Eye (tissue), 1 donor: ENCODE measurements around the gene SPSB4.

ENCODE experiments used
- DNase-seq: peaks from one replicate; pipeline ENCODE4 v3.0.0-alpha.2; 2015

SPSB4 gene

DNA sequence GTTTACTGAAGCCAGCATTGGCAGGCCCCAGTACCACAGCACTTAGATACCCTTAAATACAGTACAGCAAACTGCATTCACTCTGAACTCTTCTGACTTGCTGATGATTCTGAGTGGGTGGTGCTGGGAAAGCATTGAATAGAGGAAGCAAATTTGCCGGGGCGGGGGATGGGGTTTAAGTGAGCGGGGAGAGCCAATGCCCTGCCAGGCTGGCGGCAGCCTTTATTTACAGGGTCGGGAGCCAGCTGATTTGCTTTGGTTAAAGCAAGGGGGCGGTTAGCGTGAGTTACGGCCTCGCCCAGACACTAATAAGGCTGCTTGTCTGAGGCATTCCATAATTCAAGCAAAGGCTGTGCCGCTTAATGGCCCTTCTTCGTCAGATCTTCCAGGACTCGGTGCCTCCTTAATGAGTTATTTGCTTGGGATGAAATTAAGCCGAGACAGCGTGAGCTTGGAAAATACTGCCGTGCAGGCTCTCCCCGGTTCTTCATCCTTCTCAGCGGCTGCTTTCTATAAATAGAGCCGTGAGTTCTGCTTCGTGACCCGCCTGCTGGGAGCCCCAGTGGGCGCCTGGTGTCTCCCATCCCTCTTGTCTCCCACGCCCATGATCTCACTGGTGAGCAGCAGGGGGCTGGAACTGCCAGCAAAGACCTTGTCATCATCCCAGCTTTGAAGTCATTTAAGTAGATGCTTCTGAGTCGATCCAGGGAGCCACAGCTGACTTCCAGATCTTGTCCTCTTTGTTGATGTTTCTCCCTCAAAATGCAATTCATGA, 25.8 kb downstream of the SPSB4 start:
- DNase-seq: peak; percentile 90

DNA sequence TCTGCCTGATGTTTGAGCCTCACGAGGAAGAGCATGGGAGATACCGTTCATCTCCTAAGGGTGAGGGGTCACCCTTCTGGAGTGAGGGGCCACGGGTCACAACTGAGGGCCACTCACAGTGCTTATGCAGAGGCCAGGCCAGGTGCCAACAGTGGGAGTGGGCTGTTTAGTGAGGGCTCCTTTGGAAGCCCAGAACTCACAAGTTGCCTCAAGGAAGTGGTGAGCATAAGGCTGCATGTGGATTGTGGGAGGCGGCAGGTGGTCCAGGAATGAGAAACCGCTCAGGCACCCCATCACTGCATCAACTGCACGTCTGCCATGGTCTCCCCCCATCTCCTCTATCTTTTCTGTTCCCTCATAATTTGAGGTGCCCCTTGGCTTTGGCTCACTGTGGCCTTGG, 26.5 kb downstream of the SPSB4 start:
- DNase-seq: no peak

DNA sequence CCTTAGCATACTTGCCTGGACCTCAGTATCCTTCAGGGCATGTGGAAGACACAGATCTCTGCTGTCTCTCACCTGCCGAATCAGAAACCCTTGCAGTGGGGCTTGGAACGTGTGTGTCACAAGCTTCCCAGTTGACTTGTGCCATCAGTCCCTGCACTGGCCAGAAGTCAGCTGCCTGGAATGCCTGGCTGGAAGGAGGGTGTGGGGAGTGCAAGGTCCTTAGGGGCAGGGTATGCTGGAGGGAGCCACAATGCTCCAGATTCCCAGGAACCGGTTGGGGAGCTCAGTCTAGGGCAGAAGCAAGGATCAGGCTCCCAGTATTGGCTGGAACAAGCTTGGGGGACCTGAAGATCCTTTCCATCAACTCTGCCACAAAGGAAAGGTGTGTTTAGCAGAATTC, 27.1 kb downstream of the SPSB4 start:
- DNase-seq: no peak

DNA sequence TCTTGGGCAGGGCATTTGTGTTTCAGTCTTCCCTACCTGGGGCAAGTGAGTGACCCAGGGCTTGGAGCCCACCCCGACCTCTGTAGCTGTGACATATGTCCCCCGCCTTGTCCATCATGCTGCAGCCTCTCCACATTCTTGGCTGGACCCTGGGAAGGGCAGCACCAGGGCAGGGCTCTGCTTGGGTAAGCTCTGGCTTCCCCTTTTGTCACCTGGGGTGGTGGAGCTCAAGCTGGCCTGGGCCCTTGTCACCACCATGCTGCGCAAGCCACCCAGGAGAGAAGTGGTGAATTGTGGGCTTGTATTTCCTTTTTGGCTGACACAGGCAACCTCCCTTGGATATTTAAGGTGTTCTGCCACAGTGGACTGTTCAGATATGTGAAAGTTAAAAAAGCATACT, 29.3 kb downstream of the SPSB4 start:
- no peak for DNase-seq

DNA sequence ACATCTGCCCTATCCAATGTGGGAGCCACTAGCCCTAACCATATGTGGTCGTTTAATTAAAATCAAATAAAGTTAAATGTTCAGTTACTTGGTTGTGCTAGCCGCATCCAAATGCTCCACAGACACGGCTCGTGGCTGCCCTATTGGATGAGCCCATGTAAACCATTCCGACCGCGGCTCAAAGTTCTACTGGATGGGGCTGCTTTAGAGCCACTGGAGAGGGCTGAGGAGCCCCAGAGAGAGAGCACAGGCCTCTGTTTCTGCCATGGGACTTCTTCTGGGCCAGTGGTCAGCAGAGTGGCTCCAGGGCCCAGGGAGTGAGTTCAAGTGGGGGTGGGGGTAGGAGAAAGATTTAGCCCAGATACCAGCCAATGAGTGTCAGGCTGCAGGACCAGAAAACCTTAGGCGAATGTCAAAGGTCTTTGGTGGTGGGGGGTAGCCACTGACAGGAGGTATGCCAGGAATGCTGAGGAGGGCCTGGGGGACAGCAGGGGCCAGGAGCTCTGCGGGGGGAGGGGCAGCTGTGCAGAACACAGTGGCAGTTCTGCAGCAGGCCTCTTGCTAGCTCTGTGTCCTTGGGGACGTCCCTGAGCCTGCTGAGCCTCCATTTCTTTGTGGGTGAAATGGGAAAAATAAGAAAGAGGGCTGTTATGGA, 30.1 kb downstream of the SPSB4 start:
- DNase-seq: peak; percentile 77

DNA sequence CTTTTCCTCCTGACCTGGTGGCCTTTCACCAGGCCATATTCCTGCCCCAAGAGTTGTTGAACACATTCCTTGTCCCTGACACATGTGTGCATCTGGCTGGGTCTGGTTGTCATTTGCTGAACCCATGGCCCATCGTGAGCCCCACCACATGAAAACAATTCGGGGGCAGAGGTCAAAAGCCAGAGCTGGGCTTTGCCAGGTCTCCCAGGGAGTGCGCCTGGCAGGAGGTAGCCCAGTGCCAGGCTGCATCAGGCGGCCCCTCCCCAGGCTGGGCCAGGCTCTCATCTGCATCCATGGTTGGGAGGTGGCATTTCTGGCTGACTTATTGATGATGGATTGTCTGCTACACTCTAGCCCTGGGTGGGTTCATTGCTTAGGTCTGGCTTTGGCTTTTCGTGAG, 30.9 kb downstream of the SPSB4 start:
- DNase-seq: no peak

DNA sequence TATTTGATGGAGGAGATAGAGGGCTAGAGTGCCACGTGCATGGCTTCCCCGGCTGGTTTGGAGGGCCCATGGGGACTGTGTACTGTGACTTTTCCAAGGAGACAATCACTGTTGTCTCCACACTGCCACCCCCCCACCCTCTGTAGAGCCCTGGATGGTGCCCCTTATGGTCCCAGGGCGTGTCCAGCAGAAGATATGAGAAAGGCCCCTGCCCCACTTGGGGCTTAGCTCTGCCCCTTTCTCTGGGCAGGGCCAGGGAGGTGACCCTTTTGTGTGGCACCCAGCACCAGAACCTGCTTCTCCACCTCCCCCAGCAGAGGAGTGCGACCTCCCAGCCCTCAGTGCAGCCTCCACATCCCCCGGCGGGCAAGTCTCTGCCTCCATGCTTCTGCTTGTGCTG, 32.1 kb downstream of the SPSB4 start:
- no peak for DNase-seq

DNA sequence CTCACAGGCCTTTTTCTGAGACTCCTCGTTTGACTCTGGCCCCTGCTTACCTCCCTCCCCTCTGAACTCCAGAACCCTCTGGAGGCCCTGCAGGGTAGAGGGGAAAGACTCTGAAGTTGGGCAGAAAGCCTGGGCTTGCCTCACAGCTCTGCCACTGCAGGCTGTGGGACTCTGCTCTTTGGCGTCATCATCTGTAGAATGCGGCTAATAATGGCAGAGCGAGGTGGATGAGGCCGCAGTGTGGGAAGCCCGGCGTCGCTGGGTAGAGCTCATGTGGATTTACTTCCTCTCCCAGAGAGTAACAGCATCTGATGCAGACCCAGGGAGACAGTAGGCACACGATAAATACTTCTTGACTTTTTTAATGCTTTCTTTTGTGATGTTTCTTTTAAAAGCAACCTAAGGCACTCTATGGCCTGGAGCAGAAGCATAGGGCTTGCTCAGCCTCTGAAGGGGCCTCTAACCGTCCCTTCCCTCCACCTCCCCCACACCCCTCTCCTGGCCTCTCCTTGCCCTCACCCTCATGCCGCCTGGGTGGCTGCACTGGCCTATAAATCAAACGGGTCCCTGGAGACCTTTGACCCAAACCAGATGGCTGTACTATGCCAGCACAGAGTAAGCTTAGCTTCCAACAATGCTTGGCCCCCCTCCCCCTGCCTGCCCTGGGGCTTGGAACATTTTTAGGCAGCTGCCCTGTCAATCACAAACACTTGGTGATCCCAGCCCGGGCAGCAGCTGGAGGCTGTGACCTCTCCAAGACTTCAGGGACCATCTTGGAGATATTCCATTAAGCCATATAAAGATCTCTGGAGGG, 32.9 kb downstream of the SPSB4 start:
- peak; percentile 95 for DNase-seq

DNA sequence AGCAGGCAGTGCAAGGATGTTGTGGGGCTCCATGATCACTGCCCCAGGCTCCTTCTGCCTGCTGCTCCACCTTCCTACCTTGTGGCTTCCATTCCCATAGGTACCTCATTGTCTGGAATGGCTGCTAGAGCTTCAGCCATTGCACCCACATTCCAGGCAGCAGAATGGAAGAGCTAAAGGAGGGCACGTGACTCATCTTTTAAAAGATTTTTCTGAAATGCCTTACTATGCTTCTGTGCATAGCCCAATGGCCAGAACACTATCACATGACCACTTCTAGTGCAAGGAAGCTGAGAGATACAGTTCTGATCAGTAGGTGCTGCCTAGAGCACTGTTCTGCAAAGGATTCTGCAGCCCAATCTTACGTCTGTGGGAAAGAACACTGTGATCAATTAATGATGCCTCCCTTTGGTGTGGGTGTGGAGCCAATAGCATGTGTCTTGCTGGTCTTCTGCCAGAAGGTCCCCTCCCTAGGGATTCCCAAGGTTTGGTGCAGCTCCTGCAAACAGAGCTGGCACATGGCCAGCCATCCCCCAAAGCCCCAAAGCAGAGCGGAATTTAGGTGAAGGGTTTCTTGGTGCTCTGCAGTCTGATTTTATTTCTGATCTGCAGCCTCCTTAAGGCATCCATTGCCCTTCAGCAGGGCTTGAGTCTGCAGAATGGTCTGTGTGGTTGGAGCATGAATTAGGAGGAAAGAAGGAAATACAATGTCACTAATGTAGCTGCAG, 34.4 kb downstream of the SPSB4 start:
- DNase-seq: peak; percentile 38

DNA sequence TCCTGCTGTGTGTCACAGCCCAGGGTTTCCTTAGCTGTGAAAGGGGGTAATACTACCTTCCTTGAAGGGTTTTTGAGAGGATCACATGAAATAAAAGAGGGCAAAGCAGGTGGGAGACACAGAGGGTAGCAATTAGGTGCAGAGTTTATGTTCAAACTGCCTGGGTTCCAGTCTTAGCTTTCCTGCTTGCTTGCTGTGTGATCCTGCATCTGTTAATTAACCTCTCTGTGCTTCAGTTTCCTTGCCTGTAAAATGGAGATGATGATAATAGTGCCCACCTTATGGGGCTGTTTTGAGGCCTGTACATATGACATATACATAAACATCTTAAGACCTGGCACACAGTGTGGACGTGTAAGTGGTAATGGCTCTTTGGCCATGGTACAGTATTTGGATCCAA, 35.0 kb downstream of the SPSB4 start:
- DNase-seq: no peak

DNA sequence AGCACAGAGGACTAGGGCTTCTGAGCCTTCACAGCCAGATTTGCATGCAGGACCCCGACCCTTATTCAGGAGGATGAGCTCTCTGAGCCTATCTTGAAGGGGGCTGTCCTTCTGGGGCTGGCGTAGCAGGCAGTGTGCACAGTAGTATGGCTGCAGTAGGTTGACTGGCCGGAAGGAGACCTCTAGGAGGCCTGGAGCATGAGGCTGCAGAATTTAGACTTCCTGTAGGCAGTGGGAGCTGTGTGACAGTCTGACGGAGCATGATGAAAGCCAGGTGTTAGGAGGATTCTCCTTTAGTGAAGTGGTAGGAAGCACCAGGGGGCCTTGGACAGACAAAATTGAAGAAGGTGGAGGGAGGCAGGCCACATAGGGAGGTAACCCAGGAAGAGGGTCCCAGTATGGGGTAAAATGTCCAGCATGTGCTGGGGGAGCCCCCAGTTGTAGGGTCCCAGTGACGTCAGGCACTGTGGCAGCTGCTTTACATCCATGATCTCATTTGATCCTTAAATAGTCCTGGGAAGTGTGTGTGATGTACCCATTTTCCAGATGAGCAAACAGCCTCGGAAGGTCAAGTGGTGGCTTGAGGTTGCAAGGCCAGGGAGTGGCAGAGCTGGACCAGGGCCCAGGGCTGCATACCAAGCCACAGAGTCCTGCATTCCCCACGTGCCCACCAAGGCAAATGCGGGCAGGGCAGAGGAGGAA, 36.1 kb downstream of the SPSB4 start:
- no peak for DNase-seq

DNA sequence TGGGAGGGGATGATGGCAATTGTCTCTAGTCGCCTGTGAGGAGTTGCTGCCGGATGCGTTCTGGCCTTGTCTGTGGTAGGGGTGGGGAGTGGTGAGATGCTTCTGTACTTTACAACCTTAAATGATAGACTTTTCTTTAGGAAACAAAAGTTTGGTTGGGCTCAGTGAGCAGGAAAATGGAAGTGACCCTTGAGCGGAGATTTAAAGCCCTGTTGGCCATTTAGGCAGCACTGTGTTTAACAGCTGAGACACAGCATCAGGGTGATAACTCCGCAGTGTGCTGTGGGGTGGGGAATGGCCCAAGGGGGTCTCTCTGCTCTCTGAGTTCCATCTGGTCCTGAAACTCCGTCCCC, 36.6 kb downstream of the SPSB4 start:
- DNase-seq: peak; percentile 24

DNA sequence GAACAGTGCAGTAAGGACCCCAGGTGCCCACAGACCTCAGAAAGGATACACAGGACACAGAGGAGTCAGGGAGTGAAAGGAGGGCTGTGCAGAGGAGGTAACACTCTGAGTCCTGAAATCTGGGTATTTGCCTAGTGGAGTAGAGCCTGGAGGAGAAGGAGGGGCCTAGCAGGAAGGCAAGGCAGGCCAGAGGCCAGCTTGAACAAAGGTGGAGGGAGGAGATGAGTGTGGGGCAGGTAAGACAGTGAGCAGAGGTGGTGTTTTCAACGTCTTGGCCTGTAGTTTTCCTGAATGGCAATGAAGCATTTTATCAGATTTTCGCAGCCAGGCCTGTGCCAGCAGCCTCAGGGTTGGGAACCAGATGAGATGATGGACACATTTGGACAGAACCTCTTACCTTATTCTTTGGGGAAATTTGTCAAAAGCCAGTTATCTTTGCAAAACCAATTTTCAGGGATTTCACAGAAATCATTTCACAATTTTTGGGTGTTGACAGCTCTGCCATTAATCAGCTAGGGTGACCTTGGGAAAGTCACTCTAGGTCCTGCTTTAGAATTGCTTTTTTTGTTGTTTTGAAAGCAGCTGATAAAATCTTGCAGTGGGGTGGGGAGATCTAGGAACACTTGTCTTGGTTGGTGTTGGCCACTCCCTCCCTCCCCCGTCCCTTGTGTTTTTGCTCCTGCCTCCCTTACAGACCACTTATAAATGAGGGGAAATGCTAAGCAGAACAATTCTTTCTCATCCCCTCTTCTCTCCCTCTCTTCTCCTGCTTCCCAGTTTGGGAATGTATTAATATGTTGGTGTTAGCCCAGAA, 38.4 kb downstream of the SPSB4 start:
- no peak for DNase-seq

DNA sequence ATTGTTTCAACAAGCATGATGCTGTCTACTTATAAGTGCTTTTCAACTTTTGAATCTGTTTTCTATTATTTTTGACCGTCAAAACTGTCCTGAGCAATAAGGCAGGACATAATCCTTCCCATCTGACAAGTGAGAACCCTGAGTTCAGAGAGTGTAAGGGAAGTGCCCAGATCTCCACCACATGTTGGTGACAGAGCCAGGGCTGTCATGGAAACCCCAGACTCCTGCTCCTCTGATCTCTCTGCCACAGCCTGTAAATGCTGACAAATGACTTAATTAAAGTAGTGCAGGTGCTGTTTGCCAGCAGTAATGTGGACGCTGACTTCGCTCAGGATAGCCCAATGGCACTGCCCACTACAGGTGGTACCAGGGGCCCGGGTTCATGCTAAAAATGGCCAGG, 40.3 kb downstream of the SPSB4 start:
- peak; percentile 48 for DNase-seq

DNA sequence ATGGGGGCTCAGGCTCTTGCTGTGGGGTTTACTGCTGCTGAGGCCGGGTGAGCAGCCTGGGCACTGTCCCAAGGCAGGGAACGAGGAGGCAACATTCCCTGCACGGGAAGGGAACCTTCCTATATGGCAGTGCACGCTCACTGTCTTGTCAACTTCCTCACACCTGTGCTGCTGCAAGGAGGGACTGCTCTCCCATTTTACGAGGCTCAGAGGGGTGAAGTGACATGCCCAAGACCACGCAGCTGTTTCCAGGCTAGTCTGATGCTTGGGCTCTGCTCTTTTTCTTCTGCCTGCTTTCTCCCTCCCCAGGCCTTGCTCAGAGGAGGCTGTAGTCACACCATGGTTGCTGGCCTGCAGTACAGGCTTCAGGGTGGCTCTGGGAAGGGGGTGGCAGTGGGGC, 41.5 kb downstream of the SPSB4 start:
- no peak for DNase-seq

DNA sequence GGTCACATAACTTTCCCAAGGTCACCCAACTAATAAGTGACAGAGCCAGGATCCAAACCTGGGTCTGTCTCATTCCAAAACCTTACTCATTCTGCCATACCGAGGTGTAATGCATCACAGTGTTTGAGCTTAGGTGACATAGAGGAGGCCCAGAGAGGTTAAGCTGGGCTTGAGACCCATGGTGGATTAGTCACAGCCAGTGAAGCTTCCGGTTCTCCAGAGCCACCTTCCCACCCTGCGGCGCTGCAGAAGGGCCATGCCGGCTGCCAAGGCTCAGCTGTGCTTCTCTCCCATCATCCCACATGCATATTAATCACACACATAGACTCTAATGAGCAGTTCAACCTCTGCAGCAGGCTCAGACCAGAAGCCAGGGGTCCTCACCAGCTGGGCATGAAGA, 42.2 kb downstream of the SPSB4 start:
- DNase-seq: peak; percentile 23

DNA sequence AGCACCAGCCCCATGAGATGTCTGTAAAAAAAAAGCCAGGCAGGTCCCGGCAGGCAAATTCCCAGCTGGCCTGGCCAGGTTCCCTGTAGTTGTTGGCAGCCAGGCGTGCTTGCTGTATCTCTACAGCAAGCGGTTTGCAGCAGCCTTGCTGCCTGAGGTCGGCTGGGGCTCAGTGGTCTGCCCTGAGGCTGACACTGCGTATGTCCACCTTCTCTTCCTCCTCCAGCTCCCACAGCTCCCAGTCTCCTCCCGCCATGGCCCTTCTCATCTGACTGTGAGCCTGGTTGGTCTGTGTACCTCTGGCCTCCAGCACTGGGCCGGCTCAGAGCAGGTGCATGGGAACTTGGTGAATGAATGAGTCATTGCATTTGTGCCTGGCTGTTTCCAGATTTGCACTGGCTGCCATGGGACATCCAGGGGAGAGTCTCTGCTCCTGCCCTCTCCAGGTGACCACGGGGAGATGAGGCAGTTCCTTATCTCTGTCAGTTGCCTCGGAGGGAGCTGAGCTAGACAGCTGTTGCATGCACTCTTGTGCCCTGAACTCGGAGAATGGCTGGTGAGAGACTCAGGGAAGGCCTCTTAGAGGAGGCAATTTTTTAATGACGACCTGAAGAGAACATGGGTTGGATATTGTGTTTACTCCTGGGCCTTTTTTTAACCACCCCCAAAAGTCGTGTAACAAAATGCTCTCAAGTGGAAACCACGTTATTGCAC, 43.0 kb downstream of the SPSB4 start:
- DNase-seq: peak; percentile 51

DNA sequence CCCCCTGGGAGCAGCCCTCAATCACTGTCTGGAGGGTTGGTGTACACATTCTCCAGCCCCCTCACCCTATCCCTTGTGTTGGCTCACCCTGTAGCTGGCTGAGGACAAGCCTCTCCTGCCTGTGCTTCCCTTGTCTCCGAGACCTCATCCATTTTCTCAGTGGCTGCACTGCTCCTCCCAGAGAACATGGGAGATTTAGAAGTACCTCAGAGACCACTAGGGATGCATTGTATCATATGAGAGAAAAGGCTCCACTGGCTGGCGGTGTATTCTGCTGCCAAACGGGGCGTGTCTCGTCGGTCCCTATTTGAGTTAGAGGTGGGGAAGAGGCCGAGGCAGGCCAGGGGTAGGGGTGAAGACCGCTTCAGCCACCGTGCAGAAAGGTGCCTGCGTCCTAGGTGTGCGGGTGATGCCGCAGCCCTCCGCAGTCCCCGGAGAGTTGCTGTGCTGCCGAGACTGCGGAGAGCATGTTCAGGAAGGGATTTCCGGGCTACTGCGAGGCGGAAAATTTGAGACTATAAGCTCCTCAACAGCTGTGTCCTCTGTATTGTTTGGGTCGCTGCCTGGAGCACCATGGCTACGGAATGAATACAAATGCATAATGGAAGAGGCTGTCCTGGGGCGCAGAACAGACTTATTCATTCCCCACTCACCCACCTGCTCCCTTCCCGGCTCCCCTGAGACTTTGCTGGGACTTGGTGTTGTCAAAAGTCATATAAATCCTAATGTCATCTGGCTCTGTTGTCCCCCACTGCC, 43.8 kb downstream of the SPSB4 start:
- DNase-seq: peak; percentile 95

DNA sequence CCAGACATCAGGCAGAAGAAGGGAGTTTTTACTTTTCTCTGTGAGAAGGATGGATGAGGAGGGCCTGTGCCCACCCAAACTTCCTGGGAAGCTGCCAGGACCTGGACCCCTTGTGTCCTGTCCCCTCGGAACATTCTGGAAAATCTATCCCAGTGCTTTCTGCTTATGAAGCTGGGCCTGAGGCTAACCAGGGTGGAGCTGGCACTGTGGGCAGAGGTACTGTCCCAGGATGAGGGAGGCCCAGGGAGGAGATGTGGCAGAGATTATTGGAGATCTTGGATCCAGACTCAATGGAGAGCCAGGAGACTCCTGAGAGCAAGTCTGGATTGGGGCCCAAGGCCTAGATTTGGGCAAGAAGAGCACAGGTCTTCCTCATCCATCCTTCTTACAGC, 44.4 kb downstream of the SPSB4 start:
- DNase-seq: no peak

DNA sequence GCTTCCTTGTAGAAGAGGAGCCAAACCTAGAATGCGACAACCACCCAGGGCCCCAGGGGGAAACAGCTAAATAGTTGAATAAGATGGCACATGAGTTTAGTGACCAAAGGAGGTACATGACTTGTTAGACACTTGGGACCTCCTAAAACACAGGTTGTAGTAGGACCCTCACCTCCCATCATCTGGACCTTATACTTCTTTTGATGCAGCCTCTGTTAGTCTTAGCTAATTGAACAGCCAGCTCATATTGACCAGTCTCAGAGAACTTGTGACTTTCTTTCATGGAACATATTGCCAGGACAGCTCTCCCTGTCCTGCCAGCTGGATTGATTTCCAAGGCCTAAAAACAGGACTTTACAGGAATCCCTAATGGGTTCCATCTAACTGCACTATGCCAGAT, 45.0 kb downstream of the SPSB4 start:
- DNase-seq: no peak
